CD4-positive, alpha-beta T cell (primary cell): ENCODE measurements around the gene STRN4. TPM values are rescaled to one million over a fixed set of nuclear protein-coding genes. Genes with fewer than 3 reads are reported as not detected.

ENCODE experiments used
- ATAC-seq: fragments of 200-7000 bp; cut with Tn5 transposase; one replicate; pipeline ENCODE4 v1.10.0; 2022; ENCODE audit warnings: mild to moderate bottlenecking; ENCODE audit not compliant: poor library complexity
- CTCF ChIA-PET: fragments of 350-600 bp; sonication (Branson Sonifier 250); formaldehyde crosslinking; loops from one replicate; lab custom pipeline; 2021; ENCODE audit warnings: antibody characterized with exemption, inconsistent platforms; lab: Charles Lee
- POLR2A ChIA-PET: fragments of 350-600 bp; sonication (Branson Sonifier 250); formaldehyde crosslinking; loops from one replicate; lab custom pipeline; 2021; ENCODE audit warnings: antibody characterized with exemption, inconsistent platforms; lab: Charles Lee
- DNase-seq, 14 experiments: peaks; one replicate each; pipeline ENCODE4 v3.0.0-alpha.2; 2013 to 2020; ENCODE audit warnings: mixed read lengths in 2 of 14
- H3K27ac ChIP-seq, 2 donors: one replicate each; pipeline versions ENCODE4 v1.5.1 to v1.7.0; 2013; ENCODE audit warnings: low read length in 2 of 2, low read depth in 1 of 2, mild to moderate bottlenecking in 1 of 2
- H3K27me3 ChIP-seq, 2 experiments: 1 replicate in 1 of 2; 2 replicates in 1 of 2; pipeline versions ENCODE4 v1.6.1 to v1.7.0; 2013; ENCODE audit warnings: low read length in 2 of 2, control low read depth in 1 of 2, mild to moderate bottlenecking in 1 of 2, moderate library complexity in 1 of 2; ENCODE audit not compliant: insufficient read depth in 2 of 2, control insufficient read depth in 1 of 2
- H3K36me3 ChIP-seq: one replicate; pipeline ENCODE4 v1.6.1; 2013; ENCODE audit warnings: low read length, control low read depth; ENCODE audit not compliant: insufficient read depth
- H3K4me1 ChIP-seq: one replicate; pipeline ENCODE4 v1.6.1; 2013; ENCODE audit warnings: low read length, control low read depth; ENCODE audit not compliant: insufficient read depth
- H3K4me3 ChIP-seq: one replicate; pipeline ENCODE4 v1.5.1; 2013; ENCODE audit warnings: mild to moderate bottlenecking, low read length, moderate library complexity
- H3K9me3 ChIP-seq, 2 experiments: 1 replicate in 1 of 2; 2 replicates in 1 of 2; pipeline versions ENCODE4 v1.6.1 to v1.7.0; 2013; ENCODE audit warnings: low read length in 2 of 2, mild to moderate bottlenecking in 2 of 2, control low read depth in 1 of 2, moderate library complexity in 1 of 2; ENCODE audit not compliant: control insufficient read depth in 1 of 2, insufficient read depth in 1 of 2
- H3K27ac Mint-ChIP-seq: one replicate; pipeline ENCODE4 v1.8.0; 2020; ENCODE audit warnings: mixed read lengths
- H3K27me3 Mint-ChIP-seq: one replicate; pipeline ENCODE4 v1.8.0; 2021; ENCODE audit warnings: mixed read lengths
- H3K36me3 Mint-ChIP-seq: one replicate; pipeline ENCODE4 v1.8.0; 2021; ENCODE audit warnings: low read depth, mixed read lengths
- H3K4me1 Mint-ChIP-seq: one replicate; pipeline ENCODE4 v1.8.0; 2021; ENCODE audit warnings: low read depth, mixed read lengths
- H3K4me3 Mint-ChIP-seq: one replicate; pipeline ENCODE4 v1.8.0; 2020; ENCODE audit warnings: mild to moderate bottlenecking, mixed read lengths
- H3K9me3 Mint-ChIP-seq: one replicate; pipeline ENCODE4 v1.8.0; 2020; ENCODE audit warnings: mixed read lengths
- CTCF ChIP-seq: fragments of 200-600 bp; IDR thresholded peaks from one replicate; pipeline ENCODE4 v1.8.0; 2022; ENCODE audit warnings: antibody characterized with exemption, mild to moderate bottlenecking
- intact Hi-C, 2 experiments: fragments of 100-400 bp; cut with DNase I in 1 of 2; cut with micrococcal nuclease in 1 of 2; formaldehyde crosslinking; loops; one replicate each; pipeline versions ENCODE4 v1.15.1 to v1.9.0; 2023 to 2025; cut with DNase I, micrococcal nuclease
- total RNA-seq, 174 experiments: library from RNA in 2 of 174; stranded (reverse) in 2 of 174; gene quantifications; one replicate each; pipeline ENCODE4 v1.2.3 and lab custom pipeline; 2021 to 2026

Gene STRN4
- total RNA-seq, 2 experiments from 2014 or later = 90.0 to 94.0 TPM

GRCh38 chr19:46731584-46731983 lies 14.7 kb downstream of the STRN4 start:
- ATAC-seq = no peak
- H3K9me3 Mint-ChIP-seq = no peaks in the 10 kb centered on the region
- H3K27me3 Mint-ChIP-seq = no peaks in the 10 kb centered on the region
- H3K4me1 Mint-ChIP-seq = peaks cover 8% of the 10 kb centered on the region
- H3K27me3 ChIP-seq = no peaks in the 10 kb centered on the region
- H3K36me3 Mint-ChIP-seq = peaks cover 71% of the 10 kb centered on the region
- intact Hi-C loops = no loop called here
- H3K4me3 ChIP-seq = no peak overlapping the region
- ChIA-PET CTCF (interaction anchor here (0.6 kb wide), 1 partner anchor 109 kb away, joined by 3 read pairs; no protein-coding TSS in a partner anchor), POLR2A (interaction anchor here (1.4 to 1.8 kb wide), 2 partner anchors 17 to 27 kb away, joined by 3 to 5 read pairs; no protein-coding TSS in a partner anchor)
- H3K27ac ChIP-seq = no peak overlapping the region
- H3K4me3 Mint-ChIP-seq = no peak overlapping the region
- TF ChIP-seq CTCF = no peak
- no peaks in the 10 kb centered on the region for H3K9me3 ChIP-seq
- H3K36me3 ChIP-seq = peaks cover 86% of the 10 kb centered on the region
- H3K27ac Mint-ChIP-seq = peak overlapping the region; percentile 12
- peak in 2 of 14 experiments; percentile 56 to 64 for DNase-seq
- peaks cover 11% of the 10 kb centered on the region for H3K4me1 ChIP-seq

GRCh38 chr19:46731007-46731501 lies 15.2 kb downstream of the STRN4 start:
- intact Hi-C loops = no loop called here
- POLR2A ChIA-PET = interaction anchor here (1.4 to 1.8 kb wide), 2 partner anchors 17 to 27 kb away, joined by 3 to 5 read pairs; no protein-coding TSS in a partner anchor
- H3K4me3 Mint-ChIP-seq = no peak overlapping the region

GRCh38 chr19:46730595-46730994 lies 15.7 kb downstream of the STRN4 start:
- ChIA-PET POLR2A (interaction anchor here (1.8 kb wide), 1 partner anchor 16 kb away, joined by 5 read pairs; no protein-coding TSS in a partner anchor), CTCF (no interaction called here)
- H3K36me3 ChIP-seq = peaks cover 90% of the 10 kb centered on the region
- no peaks in the 10 kb centered on the region for H3K27me3 Mint-ChIP-seq
- peaks cover 8% of the 10 kb centered on the region for H3K4me1 Mint-ChIP-seq
- peaks cover 11% of the 10 kb centered on the region for H3K4me1 ChIP-seq
- H3K27ac ChIP-seq = no peak overlapping the region
- DNase-seq = no peak
- no peak overlapping the region for H3K27ac Mint-ChIP-seq
- intact Hi-C loops = no loop called here
- no peaks in the 10 kb centered on the region for H3K9me3 Mint-ChIP-seq
- no peak for ATAC-seq
- TF ChIP-seq CTCF = no peak
- H3K27me3 ChIP-seq = no peaks in the 10 kb centered on the region
- no peak overlapping the region for H3K4me3 Mint-ChIP-seq
- no peak overlapping the region for H3K4me3 ChIP-seq
- no peaks in the 10 kb centered on the region for H3K9me3 ChIP-seq
- H3K36me3 Mint-ChIP-seq = peaks cover 78% of the 10 kb centered on the region

More at GRCh38 chr19:46731007-46731501, 15.2 kb downstream of the STRN4 start:
- H3K27me3 ChIP-seq = no peaks in the 10 kb centered on the region
- ATAC-seq (no peak), DNase-seq (peak in 2 of 14 experiments; percentile 64 to 72)
- CTCF ChIA-PET = interaction anchor here (0.6 kb wide), 1 partner anchor 110 kb away, joined by 3 read pairs; no protein-coding TSS in a partner anchor
- Mint-ChIP-seq H3K27ac (no peak overlapping the region), H3K9me3 (no peaks in the 10 kb centered on the region), H3K4me1 (peaks cover 8% of the 10 kb centered on the region), H3K36me3 (peaks cover 73% of the 10 kb centered on the region), H3K27me3 (no peaks in the 10 kb centered on the region)
- no peaks in the 10 kb centered on the region for H3K9me3 ChIP-seq
- no peak for TF ChIP-seq CTCF
- H3K36me3 ChIP-seq = peaks cover 86% of the 10 kb centered on the region
- no peak overlapping the region for H3K4me3 ChIP-seq
- no peak overlapping the region for H3K27ac ChIP-seq
- H3K4me1 ChIP-seq = peaks cover 11% of the 10 kb centered on the region
